Measurements from ENCODE around the gene NRXN2. TPM values are rescaled to one million over a fixed set of nuclear protein-coding genes. Genes with fewer than 3 reads are reported as not detected.

Gene NRXN2
- total and polyA plus RNA-seq, 2 experiments from 2014 or later = 1.1 to 5.6 TPM

GRCh38 chr11:64594159-64594939 lies 128.6 kb downstream of the NRXN2 start:
- H3K4me3 ChIP-seq = no peak overlapping the region
- H2AFZ ChIP-seq = no peak overlapping the region
- no peaks in the 10 kb centered on the region for H3F3A ChIP-seq (ENCODE audit: insufficient read depth)
- no peaks in the 10 kb centered on the region for H3K9me3 ChIP-seq (ENCODE audit: low read depth)
- H3K27me3 ChIP-seq (replicated peaks; ENCODE audit: insufficient read depth) = no peaks in the 10 kb centered on the region
- in situ Hi-C loops (cut with MboI) = no loop called here
- 61 to 64% methylated on average over 8 to 14 of the region's 14 CpGs for WGBS, 2 experiments (ENCODE audit: low coverage in 1 of 2, low lambda C conversion rate in 2 of 2, missing lambda C conversion rate in 2 of 2)
- no peaks in the 10 kb centered on the region for H3K4me1 ChIP-seq (ENCODE audit: insufficient read depth)
- H3K36me3 ChIP-seq (ENCODE audit: low read depth) = no peaks in the 10 kb centered on the region
- no peaks in the 10 kb centered on the region for H3K79me2 ChIP-seq (ENCODE audit: insufficient read depth)
- H3K9ac ChIP-seq = no peak overlapping the region
- no peaks in the 10 kb centered on the region for H4K20me1 ChIP-seq (ENCODE audit: insufficient read depth)
- H3K9me2 ChIP-seq (ENCODE audit: insufficient read depth) = no peaks in the 10 kb centered on the region
- TF ChIP-seq EZH2phosphoT487 (IDR thresholded peaks at IDR 0.05; ENCODE audit: insufficient read depth, low read depth) = no peak
- TF ChIP-seq EZH2 (IDR thresholded peaks at IDR 0.05; ENCODE audit: insufficient read depth, poor library complexity, severe bottlenecking) = no peak
- DNase-seq = no peak
- no peak overlapping the region for H3K27ac ChIP-seq
- no peak overlapping the region for H3K4me2 ChIP-seq (ENCODE audit: unreplicated experiment)

- H3K4me2 ChIP-seq (ENCODE audit: unreplicated experiment) = no peak overlapping the region
- H3K4me1 ChIP-seq (ENCODE audit: insufficient read depth) = no peaks in the 10 kb centered on the region
- H3K36me3 ChIP-seq (ENCODE audit: low read depth) = no peaks in the 10 kb centered on the region
- no peaks in the 10 kb centered on the region for H3K79me2 ChIP-seq (ENCODE audit: insufficient read depth)
- in situ Hi-C loops (cut with MboI) = no loop called here
- H3K4me3 ChIP-seq = no peak overlapping the region
- WGBS, 2 experiments (ENCODE audit: low coverage in 1 of 2, low lambda C conversion rate in 2 of 2, missing lambda C conversion rate in 2 of 2) = 57 to 59% methylated on average over 31 to 32 of the region's 32 CpGs
- no peaks in the 10 kb centered on the region for H3K27me3 ChIP-seq (replicated peaks; ENCODE audit: insufficient read depth)
- no peaks in the 10 kb centered on the region for H4K20me1 ChIP-seq (ENCODE audit: insufficient read depth)
- H3F3A ChIP-seq (ENCODE audit: insufficient read depth) = no peaks in the 10 kb centered on the region
- no peaks in the 10 kb centered on the region for H3K9me3 ChIP-seq (ENCODE audit: low read depth)
- H2AFZ ChIP-seq = no peak overlapping the region
- no peaks in the 10 kb centered on the region for H3K9me2 ChIP-seq (ENCODE audit: insufficient read depth)
- no peak for DNase-seq
- no peak overlapping the region for H3K9ac ChIP-seq
- H3K27ac ChIP-seq = no peak overlapping the region
- TF ChIP-seq EZH2phosphoT487 (IDR thresholded peaks at IDR 0.05; ENCODE audit: insufficient read depth, low read depth) = no peak
- no peak for TF ChIP-seq EZH2 (IDR thresholded peaks at IDR 0.05; ENCODE audit: insufficient read depth, poor library complexity, severe bottlenecking)
These were observed 129.6 kb downstream of the NRXN2 start for GRCh38 chr11:64593156-64594105.

GRCh38 chr11:64592656-64593055 lies 130.3 kb downstream of the NRXN2 start:
- Histone ChIP-seq H3K27me3 (replicated peaks; ENCODE audit: insufficient read depth) (no peaks in the 10 kb centered on the region), H3K9me3 (ENCODE audit: low read depth) (no peaks in the 10 kb centered on the region), H3K27ac (no peak overlapping the region), H3K4me3 (no peak overlapping the region), H3F3A (ENCODE audit: insufficient read depth) (no peaks in the 10 kb centered on the region), H3K79me2 (ENCODE audit: insufficient read depth) (no peaks in the 10 kb centered on the region), H3K9me2 (ENCODE audit: insufficient read depth) (no peaks in the 10 kb centered on the region), H3K9ac (no peak overlapping the region), H3K36me3 (ENCODE audit: low read depth) (no peaks in the 10 kb centered on the region), H3K4me2 (ENCODE audit: unreplicated experiment) (no peak overlapping the region), H4K20me1 (ENCODE audit: insufficient read depth) (no peaks in the 10 kb centered on the region), H3K4me1 (ENCODE audit: insufficient read depth) (no peaks in the 10 kb centered on the region), H2AFZ (no peak overlapping the region)
- TF ChIP-seq EZH2 (IDR thresholded peaks at IDR 0.05; ENCODE audit: insufficient read depth, poor library complexity, severe bottlenecking) (no peak), EZH2phosphoT487 (IDR thresholded peaks at IDR 0.05; ENCODE audit: insufficient read depth, low read depth) (no peak)
- whole genome bisulfite sequencing, 2 experiments (ENCODE audit: low coverage in 1 of 2, low lambda C conversion rate in 2 of 2, missing lambda C conversion rate in 2 of 2) = 42 to 51% methylated on average over 8 to 9 of the region's 9 CpGs
- in situ Hi-C loops (cut with MboI) = no loop called here
- DNase-seq = no peak

DNA sequence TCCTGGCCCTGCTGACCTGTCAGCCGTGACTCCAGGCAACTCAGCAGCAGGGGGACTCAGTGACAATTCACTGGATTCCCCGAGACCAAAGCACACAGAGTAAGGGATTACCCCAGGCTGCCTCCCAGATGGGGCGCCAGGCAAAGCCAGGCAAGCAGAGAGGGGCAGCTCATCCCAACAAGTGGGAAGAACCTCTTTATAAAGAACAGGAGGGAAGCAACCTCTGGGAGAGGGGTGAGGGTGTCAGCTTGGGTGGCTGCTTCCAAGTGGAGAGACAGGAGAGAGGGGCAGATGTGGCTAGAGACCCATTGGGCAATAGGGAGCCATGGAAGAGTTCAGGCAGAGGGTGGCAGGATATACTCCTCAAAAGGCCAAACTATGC lies 130.8 kb downstream of the NRXN2 start:
- Histone ChIP-seq H3K36me3 (ENCODE audit: low read depth) (no peaks in the 10 kb centered on the region), H3K27ac (no peak overlapping the region), H3K4me1 (ENCODE audit: insufficient read depth) (no peaks in the 10 kb centered on the region), H3K9me3 (ENCODE audit: low read depth) (no peaks in the 10 kb centered on the region), H2AFZ (no peak overlapping the region), H3K4me3 (no peak overlapping the region), H3K4me2 (ENCODE audit: unreplicated experiment) (no peak overlapping the region), H3K79me2 (ENCODE audit: insufficient read depth) (no peaks in the 10 kb centered on the region), H3K27me3 (replicated peaks; ENCODE audit: insufficient read depth) (no peaks in the 10 kb centered on the region), H3K9ac (no peak overlapping the region), H4K20me1 (ENCODE audit: insufficient read depth) (no peaks in the 10 kb centered on the region), H3F3A (ENCODE audit: insufficient read depth) (no peaks in the 10 kb centered on the region), H3K9me2 (ENCODE audit: insufficient read depth) (no peaks in the 10 kb centered on the region)
- no peak for DNase-seq
- WGBS, 2 experiments (ENCODE audit: low coverage in 1 of 2, low lambda C conversion rate in 2 of 2, missing lambda C conversion rate in 2 of 2) = 39 to 53% methylated on average over 3 of the region's 3 CpGs
- in situ Hi-C loops (cut with MboI) = no loop called here
- TF ChIP-seq EZH2phosphoT487 (IDR thresholded peaks at IDR 0.05; ENCODE audit: insufficient read depth, low read depth) = no peak
- no peak for TF ChIP-seq EZH2 (IDR thresholded peaks at IDR 0.05; ENCODE audit: insufficient read depth, poor library complexity, severe bottlenecking)

Data from GM23248 (cell line).